B cell (primary cell): Measurements from ENCODE around the gene VPS41.

ENCODE experiments used
- EZH2 ChIP-seq: IDR thresholded peaks from 2 replicates; pipeline ENCODE4 v1.6.1; 2012; ENCODE audit warnings: borderline replicate concordance, low read depth, mild to moderate bottlenecking, moderate library complexity, low read length; ENCODE audit not compliant: insufficient read depth, poor library complexity, severe bottlenecking
- TF ChIP-seq, protein P1 (sequence below): fragments of 200-600 bp; IDR thresholded peaks from one replicate; pipeline ENCODE4 v1.8.0; 2022; ENCODE audit warnings: antibody characterized with exemption, mild to moderate bottlenecking

DNA sequence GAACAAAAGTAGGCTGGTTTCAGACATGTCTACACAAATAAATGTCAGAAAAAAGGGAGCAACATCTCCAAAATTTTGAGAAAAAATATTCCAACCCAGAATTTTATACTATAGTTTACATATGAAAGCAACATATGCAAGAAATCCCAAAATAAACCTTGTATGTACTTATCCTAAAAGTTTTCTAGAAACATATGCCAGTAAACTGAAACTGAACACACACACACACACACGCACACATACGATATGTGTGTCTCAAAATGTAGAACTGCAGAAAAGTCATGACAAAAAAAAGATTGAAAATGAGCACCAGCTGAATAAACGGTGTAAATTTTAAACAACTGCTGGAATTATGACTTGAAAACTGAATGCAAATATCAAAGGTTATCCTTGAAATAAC is 81.0 kb downstream of the VPS41 start:
- TF ChIP-seq, protein P1, sequence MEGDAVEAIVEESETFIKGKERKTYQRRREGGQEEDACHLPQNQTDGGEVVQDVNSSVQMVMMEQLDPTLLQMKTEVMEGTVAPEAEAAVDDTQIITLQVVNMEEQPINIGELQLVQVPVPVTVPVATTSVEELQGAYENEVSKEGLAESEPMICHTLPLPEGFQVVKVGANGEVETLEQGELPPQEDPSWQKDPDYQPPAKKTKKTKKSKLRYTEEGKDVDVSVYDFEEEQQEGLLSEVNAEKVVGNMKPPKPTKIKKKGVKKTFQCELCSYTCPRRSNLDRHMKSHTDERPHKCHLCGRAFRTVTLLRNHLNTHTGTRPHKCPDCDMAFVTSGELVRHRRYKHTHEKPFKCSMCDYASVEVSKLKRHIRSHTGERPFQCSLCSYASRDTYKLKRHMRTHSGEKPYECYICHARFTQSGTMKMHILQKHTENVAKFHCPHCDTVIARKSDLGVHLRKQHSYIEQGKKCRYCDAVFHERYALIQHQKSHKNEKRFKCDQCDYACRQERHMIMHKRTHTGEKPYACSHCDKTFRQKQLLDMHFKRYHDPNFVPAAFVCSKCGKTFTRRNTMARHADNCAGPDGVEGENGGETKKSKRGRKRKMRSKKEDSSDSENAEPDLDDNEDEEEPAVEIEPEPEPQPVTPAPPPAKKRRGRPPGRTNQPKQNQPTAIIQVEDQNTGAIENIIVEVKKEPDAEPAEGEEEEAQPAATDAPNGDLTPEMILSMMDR, result no peak
- TF ChIP-seq EZH2, result no peak
